ENCODE data around the gene UQCRFS1.
A peak's percentile ranks its signal among the peaks of the same experiment; 100 is the strongest.
"Not testable (repeated sequence)": the region's sequence is repeated elsewhere in the genome, so short reads cannot be mapped to it uniquely, and the experiment has no call there.

Gene UQCRFS1

GRCh38 chr19:29217616-29218015 is 4.7 kb upstream of the UQCRFS1 start:
- DNase-seq: no peak
- H3K27ac ChIP-seq (ENCODE audit: insufficient read depth, low read length, poor library complexity, severe bottlenecking): no peak overlapping the region
- no peaks in the 10 kb centered on the region for H3K9me3 ChIP-seq (ENCODE audit: control insufficient read depth, low read length)
- H3K4me1 ChIP-seq (ENCODE audit: control insufficient read depth, insufficient read depth, low read length, poor library complexity, severe bottlenecking): no peaks in the 10 kb centered on the region
- H3K4me3 ChIP-seq (ENCODE audit: insufficient read depth, low read depth, low read length, poor library complexity, severe bottlenecking): no peak overlapping the region
- no peaks in the 10 kb centered on the region for H3K36me3 ChIP-seq (ENCODE audit: control insufficient read depth, insufficient read depth, low read length)
- no peaks in the 10 kb centered on the region for H3K27me3 ChIP-seq (replicated peaks; ENCODE audit: control insufficient read depth, insufficient read depth, low read length, poor library complexity, severe bottlenecking)

- no peaks in the 10 kb centered on the region for H3K27me3 ChIP-seq (replicated peaks; ENCODE audit: control insufficient read depth, insufficient read depth, low read length, poor library complexity, severe bottlenecking)
- DNase-seq: no peak
Measured at GRCh38 chr19:29216021-29216420, 3.1 kb upstream of the UQCRFS1 start.

GRCh38 chr19:29215322-29215845 is 2.4 kb upstream of the UQCRFS1 start:
- Histone ChIP-seq H3K36me3 (ENCODE audit: control insufficient read depth, insufficient read depth, low read length) (no peaks in the 10 kb centered on the region), H3K27ac (ENCODE audit: insufficient read depth, low read length, poor library complexity, severe bottlenecking) (no peak overlapping the region), H3K27me3 (replicated peaks; ENCODE audit: control insufficient read depth, insufficient read depth, low read length, poor library complexity, severe bottlenecking) (no peaks in the 10 kb centered on the region), H3K4me3 (ENCODE audit: insufficient read depth, low read depth, low read length, poor library complexity, severe bottlenecking) (no peak overlapping the region), H3K9me3 (ENCODE audit: control insufficient read depth, low read length) (no peaks in the 10 kb centered on the region), H3K4me1 (ENCODE audit: control insufficient read depth, insufficient read depth, low read length, poor library complexity, severe bottlenecking) (peaks cover 8% of the 10 kb centered on the region)
- no peak for DNase-seq

More at GRCh38 chr19:29216021-29216420, 3.1 kb upstream of the UQCRFS1 start:
- Histone ChIP-seq H3K4me1 (ENCODE audit: control insufficient read depth, insufficient read depth, low read length, poor library complexity, severe bottlenecking) (peaks cover 8% of the 10 kb centered on the region), H3K36me3 (ENCODE audit: control insufficient read depth, insufficient read depth, low read length) (no peaks in the 10 kb centered on the region), H3K4me3 (ENCODE audit: insufficient read depth, low read depth, low read length, poor library complexity, severe bottlenecking) (no peak overlapping the region), H3K27ac (ENCODE audit: insufficient read depth, low read length, poor library complexity, severe bottlenecking) (no peak overlapping the region), H3K9me3 (ENCODE audit: control insufficient read depth, low read length) (no peaks in the 10 kb centered on the region)

- Histone ChIP-seq H3K9me3 (ENCODE audit: control insufficient read depth, low read length) (no peaks in the 10 kb centered on the region), H3K27ac (ENCODE audit: insufficient read depth, low read length, poor library complexity, severe bottlenecking) (no peak overlapping the region), H3K36me3 (ENCODE audit: control insufficient read depth, insufficient read depth, low read length) (no peaks in the 10 kb centered on the region), H3K4me3 (ENCODE audit: insufficient read depth, low read depth, low read length, poor library complexity, severe bottlenecking) (no peak overlapping the region), H3K4me1 (ENCODE audit: control insufficient read depth, insufficient read depth, low read length, poor library complexity, severe bottlenecking) (peaks cover 8% of the 10 kb centered on the region), H3K27me3 (replicated peaks; ENCODE audit: control insufficient read depth, insufficient read depth, low read length, poor library complexity, severe bottlenecking) (no peaks in the 10 kb centered on the region)
- no peak for DNase-seq
Measured at GRCh38 chr19:29214411-29214810, 1.5 kb upstream of the UQCRFS1 start.

GRCh38 chr19:29212356-29212647 is 649 bp downstream of the UQCRFS1 start:
- DNase-seq: no peak
- Histone ChIP-seq H3K27me3 (replicated peaks; ENCODE audit: control insufficient read depth, insufficient read depth, low read length, poor library complexity, severe bottlenecking) (no peaks in the 10 kb centered on the region), H3K9me3 (ENCODE audit: control insufficient read depth, low read length) (no peaks in the 10 kb centered on the region), H3K36me3 (ENCODE audit: control insufficient read depth, insufficient read depth, low read length) (no peaks in the 10 kb centered on the region), H3K4me1 (ENCODE audit: control insufficient read depth, insufficient read depth, low read length, poor library complexity, severe bottlenecking) (peaks cover 8% of the 10 kb centered on the region), H3K27ac (ENCODE audit: insufficient read depth, low read length, poor library complexity, severe bottlenecking) (peak overlapping the region; percentile 78), H3K4me3 (ENCODE audit: insufficient read depth, low read depth, low read length, poor library complexity, severe bottlenecking) (peak overlapping the region; percentile 65)

GRCh38 chr19:29211562-29212355 is 1.2 kb downstream of the UQCRFS1 start:
- no peaks in the 10 kb centered on the region for H3K27me3 ChIP-seq (replicated peaks; ENCODE audit: control insufficient read depth, insufficient read depth, low read length, poor library complexity, severe bottlenecking)
- no peaks in the 10 kb centered on the region for H3K9me3 ChIP-seq (ENCODE audit: control insufficient read depth, low read length)
- peak overlapping the region; percentile 78 for H3K27ac ChIP-seq (ENCODE audit: insufficient read depth, low read length, poor library complexity, severe bottlenecking)
- no peak for DNase-seq
- peak overlapping the region; percentile 65 for H3K4me3 ChIP-seq (ENCODE audit: insufficient read depth, low read depth, low read length, poor library complexity, severe bottlenecking)
- peaks cover 8% of the 10 kb centered on the region for H3K4me1 ChIP-seq (ENCODE audit: control insufficient read depth, insufficient read depth, low read length, poor library complexity, severe bottlenecking)
- peaks cover 2% of the 10 kb centered on the region for H3K36me3 ChIP-seq (ENCODE audit: control insufficient read depth, insufficient read depth, low read length)

- not testable (repeated sequence) for H3K27me3 ChIP-seq (replicated peaks; ENCODE audit: control insufficient read depth, insufficient read depth, low read length, poor library complexity, severe bottlenecking); DNase-seq; H3K9me3 ChIP-seq (ENCODE audit: control insufficient read depth, low read length); H3K4me3 ChIP-seq (ENCODE audit: insufficient read depth, low read depth, low read length, poor library complexity, severe bottlenecking); H3K27ac ChIP-seq (ENCODE audit: insufficient read depth, low read length, poor library complexity, severe bottlenecking); H3K36me3 ChIP-seq (ENCODE audit: control insufficient read depth, insufficient read depth, low read length); H3K4me1 ChIP-seq (ENCODE audit: control insufficient read depth, insufficient read depth, low read length, poor library complexity, severe bottlenecking)
Measured at GRCh38 chr19:29211041-29211440, 1.9 kb downstream of the UQCRFS1 start.

GRCh38 chr19:29210502-29210901 is 2.4 kb downstream of the UQCRFS1 start:
- H3K4me1 ChIP-seq (ENCODE audit: control insufficient read depth, insufficient read depth, low read length, poor library complexity, severe bottlenecking); H3K27ac ChIP-seq (ENCODE audit: insufficient read depth, low read length, poor library complexity, severe bottlenecking); DNase-seq; H3K27me3 ChIP-seq (replicated peaks; ENCODE audit: control insufficient read depth, insufficient read depth, low read length, poor library complexity, severe bottlenecking); H3K4me3 ChIP-seq (ENCODE audit: insufficient read depth, low read depth, low read length, poor library complexity, severe bottlenecking); H3K9me3 ChIP-seq (ENCODE audit: control insufficient read depth, low read length): not testable (repeated sequence)
- H3K36me3 ChIP-seq (ENCODE audit: control insufficient read depth, insufficient read depth, low read length): peaks cover 15% of the 10 kb centered on the region

GRCh38 chr19:29207403-29208187 is 5.4 kb downstream of the UQCRFS1 start:
- not testable (repeated sequence) for H3K4me1 ChIP-seq (ENCODE audit: control insufficient read depth, insufficient read depth, low read length, poor library complexity, severe bottlenecking); H3K4me3 ChIP-seq (ENCODE audit: insufficient read depth, low read depth, low read length, poor library complexity, severe bottlenecking); DNase-seq; H3K27me3 ChIP-seq (replicated peaks; ENCODE audit: control insufficient read depth, insufficient read depth, low read length, poor library complexity, severe bottlenecking); H3K9me3 ChIP-seq (ENCODE audit: control insufficient read depth, low read length); H3K27ac ChIP-seq (ENCODE audit: insufficient read depth, low read length, poor library complexity, severe bottlenecking)
- peaks cover 17% of the 10 kb centered on the region for H3K36me3 ChIP-seq (ENCODE audit: control insufficient read depth, insufficient read depth, low read length)

GRCh38 chr19:29206453-29206852 is 6.5 kb downstream of the UQCRFS1 start:
- Histone ChIP-seq H3K27ac (ENCODE audit: insufficient read depth, low read length, poor library complexity, severe bottlenecking) (no peak overlapping the region), H3K9me3 (ENCODE audit: control insufficient read depth, low read length) (no peaks in the 10 kb centered on the region), H3K36me3 (ENCODE audit: control insufficient read depth, insufficient read depth, low read length) (peaks cover 17% of the 10 kb centered on the region), H3K27me3 (replicated peaks; ENCODE audit: control insufficient read depth, insufficient read depth, low read length, poor library complexity, severe bottlenecking) (no peaks in the 10 kb centered on the region), H3K4me3 (ENCODE audit: insufficient read depth, low read depth, low read length, poor library complexity, severe bottlenecking) (no peak overlapping the region), H3K4me1 (ENCODE audit: control insufficient read depth, insufficient read depth, low read length, poor library complexity, severe bottlenecking) (peaks cover 3% of the 10 kb centered on the region)
- no peak for DNase-seq
